ENCODE data around the gene S100A10.

DNA sequence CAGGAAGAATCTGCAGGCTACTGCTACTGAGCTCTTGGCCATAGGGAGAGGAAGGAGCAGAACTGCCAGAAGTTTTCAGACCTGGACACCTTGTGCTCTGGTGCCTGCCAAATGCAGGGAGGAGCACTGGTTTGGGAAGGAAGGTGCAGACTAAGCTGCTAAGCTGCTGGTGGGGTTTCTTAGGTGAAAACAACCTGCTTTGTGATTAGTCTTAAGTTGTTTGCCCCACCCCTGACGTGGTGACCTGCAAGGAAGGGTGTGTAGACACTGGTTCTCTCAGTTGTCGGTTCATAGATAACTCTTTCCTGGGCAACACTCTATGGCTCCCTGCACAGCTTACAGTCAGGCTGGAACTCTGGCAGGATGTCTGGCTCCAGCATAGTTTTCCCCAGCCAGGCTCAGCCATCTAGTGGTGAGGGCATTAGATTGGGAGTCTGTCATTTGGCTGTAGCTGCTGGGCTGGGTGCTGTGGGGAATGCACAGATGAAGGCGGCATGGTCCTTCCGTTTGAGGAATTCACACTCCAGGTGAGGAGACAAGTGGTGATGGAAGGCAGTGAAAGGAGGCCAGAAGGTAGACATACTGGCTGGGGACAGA, 10.3 kb upstream of the S100A10 start:
- TF ChIP-seq, protein P1, sequence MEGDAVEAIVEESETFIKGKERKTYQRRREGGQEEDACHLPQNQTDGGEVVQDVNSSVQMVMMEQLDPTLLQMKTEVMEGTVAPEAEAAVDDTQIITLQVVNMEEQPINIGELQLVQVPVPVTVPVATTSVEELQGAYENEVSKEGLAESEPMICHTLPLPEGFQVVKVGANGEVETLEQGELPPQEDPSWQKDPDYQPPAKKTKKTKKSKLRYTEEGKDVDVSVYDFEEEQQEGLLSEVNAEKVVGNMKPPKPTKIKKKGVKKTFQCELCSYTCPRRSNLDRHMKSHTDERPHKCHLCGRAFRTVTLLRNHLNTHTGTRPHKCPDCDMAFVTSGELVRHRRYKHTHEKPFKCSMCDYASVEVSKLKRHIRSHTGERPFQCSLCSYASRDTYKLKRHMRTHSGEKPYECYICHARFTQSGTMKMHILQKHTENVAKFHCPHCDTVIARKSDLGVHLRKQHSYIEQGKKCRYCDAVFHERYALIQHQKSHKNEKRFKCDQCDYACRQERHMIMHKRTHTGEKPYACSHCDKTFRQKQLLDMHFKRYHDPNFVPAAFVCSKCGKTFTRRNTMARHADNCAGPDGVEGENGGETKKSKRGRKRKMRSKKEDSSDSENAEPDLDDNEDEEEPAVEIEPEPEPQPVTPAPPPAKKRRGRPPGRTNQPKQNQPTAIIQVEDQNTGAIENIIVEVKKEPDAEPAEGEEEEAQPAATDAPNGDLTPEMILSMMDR (IDR thresholded peaks at IDR 0.05 in 8 of 11, conservative IDR thresholded peaks at IDR 0.05 in 3 of 11) = no peak
- TF ChIP-seq POLR2AphosphoS5 (IDR thresholded peaks at IDR 0.05) = no peak
- TF ChIP-seq POLR2A (IDR thresholded peaks at IDR 0.05) = no peak
